ENCODE results near the gene TPD52L2.

Gene TPD52L2

DNA sequence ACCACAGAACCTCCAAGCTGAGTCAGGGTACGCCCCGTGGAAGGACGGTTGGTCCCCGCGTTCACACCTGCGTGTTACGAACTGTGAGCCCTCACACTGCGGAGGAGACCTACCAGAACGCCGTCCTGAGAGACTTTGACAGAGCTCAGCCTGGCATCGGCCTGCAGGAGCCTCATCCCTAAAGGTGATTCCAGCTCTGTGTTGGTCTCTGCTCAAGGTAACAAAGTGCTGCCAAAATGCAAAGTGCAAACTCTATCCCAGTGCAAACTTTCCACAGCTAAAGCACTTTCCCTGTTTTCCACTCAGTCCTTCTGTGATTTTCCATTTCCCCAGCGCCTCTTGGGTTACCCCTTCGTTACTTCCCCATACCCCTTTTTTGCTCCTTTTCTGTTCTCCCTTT is 25.4 kb upstream of the TPD52L2 start:
- DNase-seq (ENCODE audit: low read depth) = no peak

DNA sequence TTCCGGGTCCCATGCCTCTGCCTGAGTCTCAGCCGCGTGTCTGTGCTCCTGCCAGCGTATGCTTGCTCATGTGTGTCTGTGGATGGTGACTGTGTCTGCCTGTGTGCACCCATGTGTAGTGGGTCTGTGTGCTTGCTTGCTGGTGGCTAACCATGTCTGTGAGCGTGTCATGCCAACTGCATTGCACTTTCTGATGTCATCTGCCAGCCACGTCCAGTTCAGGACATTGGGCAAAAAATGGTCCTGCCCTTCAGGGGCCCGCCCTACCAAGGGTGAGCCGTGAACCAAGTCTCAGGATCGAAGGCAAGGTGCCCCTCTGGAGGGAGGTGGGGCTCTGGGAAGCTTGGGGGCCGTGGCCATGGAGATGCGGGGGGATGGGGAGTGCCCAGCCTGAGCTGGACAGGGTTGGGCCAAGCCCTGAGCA is 24.7 kb upstream of the TPD52L2 start:
- DNase-seq (ENCODE audit: low read depth) = no peak
- no peak for TF ChIP-seq POLR2A (IDR thresholded peaks at IDR 0.05; ENCODE audit: extremely low read depth, insufficient read length)
- no peak for TF ChIP-seq MYC (IDR thresholded peaks at IDR 0.05; ENCODE audit: low read depth, low read length)
- TF ChIP-seq, protein P1, sequence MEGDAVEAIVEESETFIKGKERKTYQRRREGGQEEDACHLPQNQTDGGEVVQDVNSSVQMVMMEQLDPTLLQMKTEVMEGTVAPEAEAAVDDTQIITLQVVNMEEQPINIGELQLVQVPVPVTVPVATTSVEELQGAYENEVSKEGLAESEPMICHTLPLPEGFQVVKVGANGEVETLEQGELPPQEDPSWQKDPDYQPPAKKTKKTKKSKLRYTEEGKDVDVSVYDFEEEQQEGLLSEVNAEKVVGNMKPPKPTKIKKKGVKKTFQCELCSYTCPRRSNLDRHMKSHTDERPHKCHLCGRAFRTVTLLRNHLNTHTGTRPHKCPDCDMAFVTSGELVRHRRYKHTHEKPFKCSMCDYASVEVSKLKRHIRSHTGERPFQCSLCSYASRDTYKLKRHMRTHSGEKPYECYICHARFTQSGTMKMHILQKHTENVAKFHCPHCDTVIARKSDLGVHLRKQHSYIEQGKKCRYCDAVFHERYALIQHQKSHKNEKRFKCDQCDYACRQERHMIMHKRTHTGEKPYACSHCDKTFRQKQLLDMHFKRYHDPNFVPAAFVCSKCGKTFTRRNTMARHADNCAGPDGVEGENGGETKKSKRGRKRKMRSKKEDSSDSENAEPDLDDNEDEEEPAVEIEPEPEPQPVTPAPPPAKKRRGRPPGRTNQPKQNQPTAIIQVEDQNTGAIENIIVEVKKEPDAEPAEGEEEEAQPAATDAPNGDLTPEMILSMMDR (IDR thresholded peaks at IDR 0.05; ENCODE audit: low read depth, low read length) = no peak
- TF ChIP-seq, protein P2, sequence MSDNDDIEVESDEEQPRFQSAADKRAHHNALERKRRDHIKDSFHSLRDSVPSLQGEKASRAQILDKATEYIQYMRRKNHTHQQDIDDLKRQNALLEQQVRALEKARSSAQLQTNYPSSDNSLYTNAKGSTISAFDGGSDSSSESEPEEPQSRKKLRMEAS (IDR thresholded peaks at IDR 0.05; ENCODE audit: low read depth, low read length) = no peak

More for the DNA sequence above, 25.4 kb upstream of the TPD52L2 start:
- no peak overlapping the region for H3K4me3 ChIP-seq (ENCODE audit: low read depth, low read length)
- TF ChIP-seq, protein P1 (IDR thresholded peaks at IDR 0.05; ENCODE audit: low read depth, low read length) = no peak
- TF ChIP-seq MYC (IDR thresholded peaks at IDR 0.05; ENCODE audit: low read depth, low read length) = no peak
- TF ChIP-seq, protein P2 (IDR thresholded peaks at IDR 0.05; ENCODE audit: low read depth, low read length) = no peak
- TF ChIP-seq POLR2A (IDR thresholded peaks at IDR 0.05; ENCODE audit: extremely low read depth, insufficient read length) = no peak

DNA sequence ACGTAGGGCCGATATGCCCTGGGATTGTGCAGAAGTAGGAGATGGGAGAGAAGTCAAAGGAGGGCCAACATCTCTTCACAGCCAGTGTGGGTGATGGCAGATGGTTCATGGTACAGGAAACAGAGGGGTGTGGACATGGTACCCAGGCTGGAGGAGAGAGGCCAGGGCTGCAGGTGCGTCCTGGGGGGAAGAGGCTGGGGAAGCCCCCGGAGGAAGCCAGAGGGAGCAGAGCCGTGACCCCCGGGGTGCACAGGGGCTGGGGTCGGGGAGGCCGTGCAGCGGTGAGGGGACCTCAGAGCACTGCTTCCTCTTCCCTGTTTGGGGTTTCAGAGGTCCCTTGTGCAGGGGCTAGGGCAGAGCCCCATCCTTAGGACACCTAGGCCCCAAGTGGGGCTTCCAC is 22.8 kb upstream of the TPD52L2 start:
- no peak overlapping the region for H3K4me3 ChIP-seq (ENCODE audit: low read depth, low read length)
- TF ChIP-seq, protein P2 (IDR thresholded peaks at IDR 0.05; ENCODE audit: low read depth, low read length) = no peak
- TF ChIP-seq POLR2A (IDR thresholded peaks at IDR 0.05; ENCODE audit: extremely low read depth, insufficient read length) = no peak
- TF ChIP-seq MYC (IDR thresholded peaks at IDR 0.05; ENCODE audit: low read depth, low read length) = no peak
- TF ChIP-seq, protein P1 (IDR thresholded peaks at IDR 0.05; ENCODE audit: low read depth, low read length) = no peak
- no peak for DNase-seq (ENCODE audit: low read depth)

More for the DNA sequence above, 24.7 kb upstream of the TPD52L2 start:
- H3K4me3 ChIP-seq (ENCODE audit: low read depth, low read length) = no peak overlapping the region

DNA sequence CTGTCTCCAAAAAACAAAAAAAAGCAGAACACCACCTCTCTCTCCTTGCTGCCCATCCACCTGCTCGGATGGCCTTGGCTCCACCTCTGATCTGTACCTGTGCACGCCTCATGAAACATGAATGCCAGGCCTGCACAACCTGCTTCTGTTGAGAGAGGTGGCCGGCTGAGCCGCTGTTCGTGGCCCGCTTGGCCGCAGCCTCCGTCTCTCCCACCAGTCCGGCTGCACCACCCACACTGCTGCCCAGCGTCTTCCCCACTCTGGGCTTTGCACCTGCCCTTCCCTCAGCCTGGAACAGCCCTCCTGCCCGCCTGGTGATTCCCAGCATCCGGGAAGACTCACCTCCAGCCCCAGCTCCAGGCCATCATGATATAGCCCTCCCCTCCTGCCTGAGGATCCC is 21.8 kb upstream of the TPD52L2 start:
- DNase-seq (ENCODE audit: low read depth) = no peak
- no peak overlapping the region for H3K4me3 ChIP-seq (ENCODE audit: low read depth, low read length)
- TF ChIP-seq, protein P1 (IDR thresholded peaks at IDR 0.05; ENCODE audit: low read depth, low read length) = no peak
- no peak for TF ChIP-seq POLR2A (IDR thresholded peaks at IDR 0.05; ENCODE audit: extremely low read depth, insufficient read length)
- no peak for TF ChIP-seq MYC (IDR thresholded peaks at IDR 0.05; ENCODE audit: low read depth, low read length)
- TF ChIP-seq, protein P2 (IDR thresholded peaks at IDR 0.05; ENCODE audit: low read depth, low read length) = no peak

DNA sequence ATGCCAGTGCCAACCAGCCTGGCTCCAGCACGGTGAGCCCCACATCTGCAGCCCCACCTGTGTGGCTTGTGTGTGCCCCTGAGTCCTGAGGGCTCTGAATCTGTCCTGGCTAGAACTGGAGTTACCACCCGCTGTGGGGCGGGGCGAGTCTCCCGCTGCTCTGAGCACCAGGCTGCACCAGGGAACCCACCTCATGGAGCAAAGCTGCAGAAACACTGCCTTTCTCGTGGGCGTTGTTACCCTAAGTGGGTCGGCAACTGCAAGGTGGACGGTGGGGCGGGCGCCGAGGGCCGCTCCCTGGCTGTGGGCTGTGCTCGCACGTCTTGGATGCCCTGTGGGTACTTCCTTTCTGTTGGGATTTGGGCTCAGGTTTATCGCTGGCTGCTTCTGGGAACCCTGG is 21.3 kb upstream of the TPD52L2 start:
- DNase-seq (ENCODE audit: low read depth) = no peak
- no peak overlapping the region for H3K4me3 ChIP-seq (ENCODE audit: low read depth, low read length)

More for the DNA sequence above, 21.3 kb upstream of the TPD52L2 start:
- no peak for TF ChIP-seq MYC (IDR thresholded peaks at IDR 0.05; ENCODE audit: low read depth, low read length)
- TF ChIP-seq, protein P2 (IDR thresholded peaks at IDR 0.05; ENCODE audit: low read depth, low read length) = no peak
- TF ChIP-seq POLR2A (IDR thresholded peaks at IDR 0.05; ENCODE audit: extremely low read depth, insufficient read length) = no peak
- TF ChIP-seq, protein P1 (IDR thresholded peaks at IDR 0.05; ENCODE audit: low read depth, low read length) = no peak
